Neural progenitor cell (in vitro differentiated cells): ENCODE data around the gene CCDC60. TPM values are rescaled to one million over a fixed set of nuclear protein-coding genes. Genes with fewer than 3 reads are reported as not detected.

Experiments
- DNase-seq: peaks from one replicate; pipeline ENCODE4 v3.0.0-alpha.2; 2016; ENCODE audit warnings: low spot score
- H2AFZ ChIP-seq: fragments of 200-600 bp; sonication (generic); replicated peaks from 2 replicates; pipeline ENCODE4 v1.6.1; 2016; ENCODE audit warnings: antibody characterized with exemption
- H3F3A ChIP-seq: fragments of 200-600 bp; sonication (generic); 2 replicates; pipeline ENCODE4 v1.6.1; 2016; ENCODE audit warnings: antibody characterized with exemption, low read depth
- H3K27ac ChIP-seq: fragments of 200-600 bp; sonication (generic); 2 replicates; pipeline ENCODE4 v1.5.1; 2016; ENCODE audit warnings: mild to moderate bottlenecking
- H3K27me3 ChIP-seq: fragments of 200-600 bp; sonication (generic); 2 replicates; pipeline ENCODE4 v1.6.1; 2016; ENCODE audit warnings: mild to moderate bottlenecking, moderate library complexity
- H3K36me3 ChIP-seq: fragments of 200-600 bp; sonication (generic); 2 replicates; pipeline ENCODE4 v1.5.1; 2016
- H3K4me1 ChIP-seq: fragments of 200-600 bp; sonication (generic); 2 replicates; pipeline ENCODE4 v1.6.1; 2016; ENCODE audit warnings: mixed run types
- H3K4me2 ChIP-seq: fragments of 200-600 bp; sonication (generic); 2 replicates; pipeline ENCODE4 v1.6.1; 2016
- H3K4me3 ChIP-seq: fragments of 200-600 bp; sonication (generic); 2 replicates; pipeline ENCODE4 v1.5.1; 2016
- H3K79me2 ChIP-seq: fragments of 200-600 bp; sonication (generic); 2 replicates; pipeline ENCODE4 v1.6.1; 2016; ENCODE audit warnings: low read depth
- H3K9ac ChIP-seq: fragments of 200-600 bp; sonication (generic); 2 replicates; pipeline ENCODE4 v1.6.1; 2016
- H3K9me3 ChIP-seq: fragments of 200-600 bp; sonication (generic); 2 replicates; pipeline ENCODE4 v1.5.1; 2016; ENCODE audit warnings: low read depth
- H4K20me1 ChIP-seq: fragments of 200-600 bp; sonication (generic); 2 replicates; pipeline ENCODE4 v1.6.1; 2016; ENCODE audit warnings: low read depth
- H3K27ac Mint-ChIP-seq: 3 replicates; pipeline ENCODE4 v1.8.0; 2021; ENCODE audit warnings: mixed read lengths
- H3K27me3 Mint-ChIP-seq: 2 replicates; pipeline ENCODE4 v1.8.0; 2022; ENCODE audit warnings: low read depth, mild to moderate bottlenecking, inconsistent platforms, moderate library complexity, mixed read lengths; ENCODE audit not compliant: insufficient read depth
- H3K36me3 Mint-ChIP-seq: 3 replicates; pipeline ENCODE4 v1.8.0; 2021; ENCODE audit warnings: mixed read lengths
- H3K4me1 Mint-ChIP-seq: 3 replicates; pipeline ENCODE4 v1.8.0; 2021; ENCODE audit warnings: mixed read lengths
- H3K4me3 Mint-ChIP-seq: 3 replicates; pipeline ENCODE4 v1.8.0; 2021; ENCODE audit warnings: mild to moderate bottlenecking, moderate library complexity, mixed read lengths
- H3K9me3 Mint-ChIP-seq: 3 replicates; pipeline ENCODE4 v1.8.0; 2020; ENCODE audit warnings: mixed read lengths
- EZH2 ChIP-seq: fragments of 200-600 bp; sonication (generic); IDR thresholded peaks from 2 replicates; pipeline ENCODE4 v1.6.1; 2017; ENCODE audit warnings: antibody characterized with exemption, mild to moderate bottlenecking, moderate library complexity
- EZH2phosphoT487 ChIP-seq: fragments of 200-600 bp; sonication (generic); IDR thresholded peaks from 2 replicates; pipeline ENCODE4 v1.6.1; 2017; ENCODE audit warnings: antibody characterized with exemption
- total RNA-seq: library from RNA; depleted of rRNA; stranded (reverse); fragments of >200 nt; gene quantifications from 2 replicates; pipeline ENCODE4 v1.2.3, GENCODE V29; 2015; ENCODE audit warnings: low replicate concordance
- TF ChIP-seq, protein P1 (sequence below): fragments of 200-600 bp; sonication (generic); IDR thresholded peaks from 2 replicates; pipeline ENCODE4 v1.5.1; 2017; ENCODE audit warnings: antibody characterized with exemption, mild to moderate bottlenecking

CCDC60 gene
- total RNA-seq, 1 donor from 2014 or later: 4.6 TPM

DNA sequence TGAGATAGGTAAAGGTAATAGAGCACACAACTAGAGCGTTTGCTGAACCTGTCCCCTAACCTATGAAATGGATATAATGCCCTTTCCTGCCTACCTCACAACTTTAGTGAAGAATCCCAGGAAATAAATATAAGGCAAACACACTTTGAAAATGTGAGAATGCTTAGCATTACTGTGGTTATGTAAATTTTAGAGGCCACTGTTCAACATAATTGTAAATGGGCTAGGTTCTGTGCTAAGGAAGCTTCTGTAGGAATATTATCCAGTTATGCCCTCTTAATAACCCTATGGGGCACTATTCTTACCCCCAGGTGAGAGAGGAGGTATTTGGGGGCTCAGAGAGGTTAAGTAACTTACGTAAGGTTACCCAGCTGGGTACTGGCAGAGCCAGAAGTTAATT lies 166.5 kb downstream of the CCDC60 start:
- H4K20me1 ChIP-seq: no peaks in the 10 kb centered on the region
- Mint-ChIP-seq H3K36me3 (no peaks in the 10 kb centered on the region), H3K4me3 (no peak overlapping the region), H3K4me1 (peaks cover 34% of the 10 kb centered on the region), H3K27me3 (peaks cover under 1% of the 10 kb centered on the region), H3K27ac (no peak overlapping the region), H3K9me3 (no peaks in the 10 kb centered on the region)
- H3K36me3 ChIP-seq: no peaks in the 10 kb centered on the region
- no peak overlapping the region for H3K4me2 ChIP-seq
- no peak overlapping the region for H3K9ac ChIP-seq
- no peaks in the 10 kb centered on the region for H3K4me1 ChIP-seq
- no peak overlapping the region for H3K4me3 ChIP-seq
- no peak overlapping the region for H3K27ac ChIP-seq
- no peaks in the 10 kb centered on the region for H3K27me3 ChIP-seq
- no peaks in the 10 kb centered on the region for H3F3A ChIP-seq
- no peaks in the 10 kb centered on the region for H3K9me3 ChIP-seq
- H3K79me2 ChIP-seq: no peaks in the 10 kb centered on the region
- no peak overlapping the region for H2AFZ ChIP-seq
- TF ChIP-seq EZH2phosphoT487: no peak
- TF ChIP-seq EZH2: no peak
- TF ChIP-seq, protein P1, sequence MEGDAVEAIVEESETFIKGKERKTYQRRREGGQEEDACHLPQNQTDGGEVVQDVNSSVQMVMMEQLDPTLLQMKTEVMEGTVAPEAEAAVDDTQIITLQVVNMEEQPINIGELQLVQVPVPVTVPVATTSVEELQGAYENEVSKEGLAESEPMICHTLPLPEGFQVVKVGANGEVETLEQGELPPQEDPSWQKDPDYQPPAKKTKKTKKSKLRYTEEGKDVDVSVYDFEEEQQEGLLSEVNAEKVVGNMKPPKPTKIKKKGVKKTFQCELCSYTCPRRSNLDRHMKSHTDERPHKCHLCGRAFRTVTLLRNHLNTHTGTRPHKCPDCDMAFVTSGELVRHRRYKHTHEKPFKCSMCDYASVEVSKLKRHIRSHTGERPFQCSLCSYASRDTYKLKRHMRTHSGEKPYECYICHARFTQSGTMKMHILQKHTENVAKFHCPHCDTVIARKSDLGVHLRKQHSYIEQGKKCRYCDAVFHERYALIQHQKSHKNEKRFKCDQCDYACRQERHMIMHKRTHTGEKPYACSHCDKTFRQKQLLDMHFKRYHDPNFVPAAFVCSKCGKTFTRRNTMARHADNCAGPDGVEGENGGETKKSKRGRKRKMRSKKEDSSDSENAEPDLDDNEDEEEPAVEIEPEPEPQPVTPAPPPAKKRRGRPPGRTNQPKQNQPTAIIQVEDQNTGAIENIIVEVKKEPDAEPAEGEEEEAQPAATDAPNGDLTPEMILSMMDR: no peak
- DNase-seq: no peak

DNA sequence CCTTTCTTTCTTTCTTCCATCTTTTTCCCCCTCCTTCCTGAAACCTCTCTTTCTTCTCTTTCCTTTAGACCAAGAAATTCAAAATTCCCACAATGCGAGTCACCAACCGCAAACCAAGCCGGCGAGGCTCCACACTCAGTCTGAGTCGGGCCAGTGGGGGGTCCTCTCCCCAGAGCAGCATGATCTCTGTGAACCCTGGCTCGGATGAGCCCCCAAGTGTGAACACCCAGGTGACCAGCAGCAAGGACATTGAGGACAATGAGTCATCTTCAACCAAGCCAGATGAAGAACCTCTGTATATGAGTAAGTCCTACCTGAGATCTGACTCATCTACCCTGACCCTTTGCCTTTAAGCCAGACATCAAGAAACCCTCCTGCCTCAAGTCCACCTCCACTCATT lies 170.5 kb downstream of the CCDC60 start:
- H3K27me3 Mint-ChIP-seq: peaks cover 8% of the 10 kb centered on the region
- H3K27ac Mint-ChIP-seq: no peak overlapping the region
- TF ChIP-seq EZH2: no peak
- H3F3A ChIP-seq: no peaks in the 10 kb centered on the region
- no peak overlapping the region for H3K4me2 ChIP-seq
- no peaks in the 10 kb centered on the region for H3K9me3 Mint-ChIP-seq
- H3K27me3 ChIP-seq: no peaks in the 10 kb centered on the region
- DNase-seq: no peak
- H3K27ac ChIP-seq: no peak overlapping the region
- H3K4me3 Mint-ChIP-seq: no peak overlapping the region
- H4K20me1 ChIP-seq: no peaks in the 10 kb centered on the region
- H3K4me1 Mint-ChIP-seq: peaks cover 9% of the 10 kb centered on the region
- no peaks in the 10 kb centered on the region for H3K9me3 ChIP-seq
- H3K4me1 ChIP-seq: no peaks in the 10 kb centered on the region
- H3K36me3 Mint-ChIP-seq: no peaks in the 10 kb centered on the region
- no peaks in the 10 kb centered on the region for H3K36me3 ChIP-seq
- H3K4me3 ChIP-seq: no peak overlapping the region
- H2AFZ ChIP-seq: no peak overlapping the region
- H3K79me2 ChIP-seq: no peaks in the 10 kb centered on the region
- H3K9ac ChIP-seq: no peak overlapping the region

DNA sequence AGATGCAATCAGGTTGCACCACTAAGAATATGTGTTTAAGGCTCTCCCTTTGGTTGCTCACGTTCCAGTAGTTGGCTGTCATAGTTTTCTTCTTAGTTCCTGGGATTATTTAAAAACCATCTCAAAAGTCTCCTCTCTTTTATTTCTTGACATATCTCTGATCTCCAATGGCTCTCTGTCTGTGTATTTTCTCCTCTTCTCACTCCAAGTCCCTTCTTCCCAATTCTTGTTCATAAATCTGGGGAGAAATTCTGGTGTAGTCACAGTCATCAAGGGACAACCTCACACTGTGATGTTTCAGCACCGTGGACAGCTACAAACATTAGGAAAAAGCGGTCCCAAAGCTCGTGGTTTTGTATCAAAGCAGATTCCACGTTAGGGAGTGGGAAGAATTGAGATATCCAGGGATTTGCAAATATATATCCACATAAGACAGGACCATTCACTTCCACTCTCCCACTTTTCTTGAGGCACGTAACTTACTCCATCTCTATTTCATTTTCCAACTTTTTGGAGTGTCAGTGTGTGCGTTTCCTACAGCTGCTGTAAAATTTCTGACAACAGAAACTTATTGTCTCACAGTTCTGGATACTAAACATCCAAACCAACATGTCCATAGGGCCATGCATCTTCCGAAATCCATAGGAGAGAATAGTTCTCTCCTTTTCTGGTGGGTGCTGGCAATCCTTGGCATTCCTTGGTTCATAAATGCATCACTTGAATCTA lies 178.4 kb downstream of the CCDC60 start:
- peaks cover 13% of the 10 kb centered on the region for H3K4me1 Mint-ChIP-seq
- peak; percentile 81 for DNase-seq

GRCh38 chr12:119528241-119528640 lies 193.7 kb downstream of the CCDC60 start:
- Histone ChIP-seq H3K27me3 (peaks cover 16% of the 10 kb centered on the region), H3K4me1 (no peaks in the 10 kb centered on the region), H4K20me1 (no peaks in the 10 kb centered on the region), H3F3A (no peaks in the 10 kb centered on the region), H3K9me3 (no peaks in the 10 kb centered on the region), H3K79me2 (no peaks in the 10 kb centered on the region), H3K27ac (no peak overlapping the region), H3K9ac (no peak overlapping the region), H3K36me3 (no peaks in the 10 kb centered on the region), H3K4me2 (no peak overlapping the region), H3K4me3 (no peak overlapping the region), H2AFZ (no peak overlapping the region)
- peak; percentile 82 for DNase-seq
- H3K9me3 Mint-ChIP-seq: no peaks in the 10 kb centered on the region
- TF ChIP-seq EZH2phosphoT487 (no peak), EZH2 (no peak)
- TF ChIP-seq, protein P1: no peak
- no peaks in the 10 kb centered on the region for H3K4me1 Mint-ChIP-seq
- H3K4me3 Mint-ChIP-seq: no peak overlapping the region
- H3K27ac Mint-ChIP-seq: no peak overlapping the region
- peaks cover 6% of the 10 kb centered on the region for H3K27me3 Mint-ChIP-seq
- H3K36me3 Mint-ChIP-seq: no peaks in the 10 kb centered on the region

More for the DNA sequence above, 178.4 kb downstream of the CCDC60 start:
- H3K9me3 Mint-ChIP-seq: no peaks in the 10 kb centered on the region
- H3K27me3 Mint-ChIP-seq: peaks cover 7% of the 10 kb centered on the region
- H3K27ac Mint-ChIP-seq: no peak overlapping the region
- no peaks in the 10 kb centered on the region for H3F3A ChIP-seq
- peaks cover 9% of the 10 kb centered on the region for H4K20me1 ChIP-seq
- H3K79me2 ChIP-seq: no peaks in the 10 kb centered on the region
- no peak for TF ChIP-seq EZH2phosphoT487
- no peak for TF ChIP-seq EZH2
- TF ChIP-seq, protein P1: no peak
- H3K9me3 ChIP-seq: no peaks in the 10 kb centered on the region
- no peaks in the 10 kb centered on the region for H3K36me3 Mint-ChIP-seq
- no peak overlapping the region for H3K4me2 ChIP-seq
- no peak overlapping the region for H3K4me3 Mint-ChIP-seq
- H3K27me3 ChIP-seq: no peaks in the 10 kb centered on the region
- no peak overlapping the region for H3K9ac ChIP-seq
- no peak overlapping the region for H3K4me3 ChIP-seq
- H2AFZ ChIP-seq: no peak overlapping the region
- H3K4me1 ChIP-seq: no peaks in the 10 kb centered on the region
- H3K36me3 ChIP-seq: no peaks in the 10 kb centered on the region
- H3K27ac ChIP-seq: no peak overlapping the region
